ENCODE results near the gene FAM177B. TPM values are rescaled to one million over a fixed set of nuclear protein-coding genes. Genes with fewer than 3 reads are reported as not detected.

FAM177B gene
- total RNA-seq, 2 experiments from 2014 or later, result not detected

DNA sequence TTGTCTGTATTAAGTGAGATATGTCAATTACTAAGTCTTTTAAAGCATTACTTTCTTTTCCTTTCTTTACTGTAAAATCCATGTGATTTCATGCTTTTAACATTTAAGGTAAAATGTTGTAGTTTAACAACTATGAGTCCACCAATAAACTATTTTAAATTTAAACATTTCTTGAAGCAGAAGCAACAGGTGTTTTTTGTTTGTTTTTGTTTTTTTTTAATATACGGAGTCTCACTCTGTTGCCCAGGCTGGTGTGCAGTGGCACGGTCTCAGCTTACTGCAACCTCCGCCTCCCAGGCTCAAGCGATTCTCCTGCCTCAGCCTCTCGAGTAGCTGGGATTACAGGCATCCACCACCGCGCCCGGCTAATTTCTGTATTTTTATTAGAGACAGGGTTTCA is 40.3 kb upstream of the FAM177B start:
- no TSS peak for BruUV-seq (replicated peaks)

DNA sequence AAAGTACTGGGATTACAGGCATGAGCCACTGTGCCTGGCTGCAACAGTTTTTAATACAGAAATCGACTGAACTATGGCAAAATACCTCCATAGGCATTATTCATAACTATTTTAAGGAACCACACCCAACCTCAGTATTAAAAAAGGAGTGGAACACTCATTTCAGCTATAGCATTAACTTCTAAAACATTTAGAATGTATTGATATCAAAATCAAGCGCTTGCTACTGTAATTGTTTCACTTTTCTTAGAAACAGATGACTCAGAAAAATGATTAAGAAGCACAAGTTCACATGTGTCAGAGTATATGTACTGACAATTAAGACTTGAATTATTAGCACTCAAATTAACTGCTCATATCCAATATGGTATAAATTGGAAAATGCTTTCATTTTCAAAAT is 39.8 kb upstream of the FAM177B start:
- H3K4me1 ChIP-seq (ENCODE audit: insufficient read depth, low read length, poor library complexity, severe bottlenecking), result no peaks in the 10 kb centered on the region
- no peak overlapping the region for H3K4me2 ChIP-seq (ENCODE audit: low read length)
- no peak overlapping the region for H3K4me3 ChIP-seq (ENCODE audit: low read depth, low read length, poor library complexity, severe bottlenecking)
- BruUV-seq (replicated peaks), result no TSS peak
- H3K9me2 ChIP-seq (ENCODE audit: insufficient read depth, low read length), result no peaks in the 10 kb centered on the region
- no peaks in the 10 kb centered on the region; the same call in 1 of the 2 replicates for H3K79me2 ChIP-seq (ENCODE audit: insufficient read depth, low read depth, low read length)
- H3K36me3 ChIP-seq (ENCODE audit: insufficient read depth, low read length), result peaks cover 41% of the 10 kb centered on the region
- H2AFZ ChIP-seq (ENCODE audit: low read length), result no peak overlapping the region
- POLR2A ChIA-PET, result interaction anchor here (0.7 to 1.2 kb wide), 4 partner anchors 13 to 914 kb away, joined by 3 to 4 read pairs (median 4); partner anchors contain the start of genes AIDA and BROX
- TF ChIP-seq EZH2phosphoT487 (IDR thresholded peaks at IDR 0.05; ENCODE audit: borderline replicate concordance, low read depth, low read length), result no peak
- no peak for TF ChIP-seq CTCF (conservative IDR thresholded peaks at IDR 0.05; ENCODE audit: low read length)
- H4K20me1 ChIP-seq (ENCODE audit: insufficient read depth, low read length), result no peaks in the 10 kb centered on the region
- no peak for DNase-seq (ENCODE audit: low spot score)
- H3K9me3 ChIP-seq (ENCODE audit: low read length), result no peaks in the 10 kb centered on the region
- no peak overlapping the region for H3K27ac ChIP-seq (ENCODE audit: low read depth, low read length, poor library complexity, severe bottlenecking)
- intact Hi-C loops (cut with micrococcal nuclease; ENCODE audit: unreplicated experiment), result no loop called here
- CTCF ChIA-PET (ENCODE audit: unreplicated experiment), result no interaction called here

More for the DNA sequence above, 40.3 kb upstream of the FAM177B start:
- no peak overlapping the region for H2AFZ ChIP-seq (ENCODE audit: low read length)
- no peaks in the 10 kb centered on the region for H3K9me2 ChIP-seq (ENCODE audit: insufficient read depth, low read length)
- no peaks in the 10 kb centered on the region; the same call in 1 of the 2 replicates for H3K79me2 ChIP-seq (ENCODE audit: insufficient read depth, low read depth, low read length)
- DNase-seq (ENCODE audit: low spot score), result no peak
- POLR2A ChIA-PET, result interaction anchor here (0.6 to 1.2 kb wide), 4 partner anchors 13 to 913 kb away, joined by 3 to 4 read pairs (median 3); no protein-coding TSS in a partner anchor
- no peaks in the 10 kb centered on the region for H3K9me3 ChIP-seq (ENCODE audit: low read length)
- intact Hi-C loops (cut with micrococcal nuclease; ENCODE audit: unreplicated experiment), result no loop called here
- no peaks in the 10 kb centered on the region for H3K4me1 ChIP-seq (ENCODE audit: insufficient read depth, low read length, poor library complexity, severe bottlenecking)
- peaks cover 38% of the 10 kb centered on the region for H3K36me3 ChIP-seq (ENCODE audit: insufficient read depth, low read length)
- H3K27ac ChIP-seq (ENCODE audit: low read depth, low read length, poor library complexity, severe bottlenecking), result no peak overlapping the region
- no peak overlapping the region for H3K4me3 ChIP-seq (ENCODE audit: low read depth, low read length, poor library complexity, severe bottlenecking)
- H4K20me1 ChIP-seq (ENCODE audit: insufficient read depth, low read length), result no peaks in the 10 kb centered on the region
- no peak for TF ChIP-seq EZH2phosphoT487 (IDR thresholded peaks at IDR 0.05; ENCODE audit: borderline replicate concordance, low read depth, low read length)
- no peak for TF ChIP-seq CTCF (conservative IDR thresholded peaks at IDR 0.05; ENCODE audit: low read length)
- no peak overlapping the region for H3K4me2 ChIP-seq (ENCODE audit: low read length)
- CTCF ChIA-PET (ENCODE audit: unreplicated experiment), result no interaction called here

- no peak for DNase-seq (ENCODE audit: low spot score)
- Histone ChIP-seq H3K9me2 (ENCODE audit: insufficient read depth, low read length) (no peaks in the 10 kb centered on the region), H2AFZ (ENCODE audit: low read length) (no peak overlapping the region), H3K36me3 (ENCODE audit: insufficient read depth, low read length) (peaks cover 42% of the 10 kb centered on the region), H3K79me2 (ENCODE audit: insufficient read depth, low read depth, low read length) (no peaks in the 10 kb centered on the region; the same call in 1 of the 2 replicates), H3K4me2 (ENCODE audit: low read length) (no peak overlapping the region), H4K20me1 (ENCODE audit: insufficient read depth, low read length) (no peaks in the 10 kb centered on the region), H3K27ac (ENCODE audit: low read depth, low read length, poor library complexity, severe bottlenecking) (no peak overlapping the region), H3K9me3 (ENCODE audit: low read length) (no peaks in the 10 kb centered on the region), H3K4me1 (ENCODE audit: insufficient read depth, low read length, poor library complexity, severe bottlenecking) (no peaks in the 10 kb centered on the region), H3K4me3 (ENCODE audit: low read depth, low read length, poor library complexity, severe bottlenecking) (no peak overlapping the region)
- intact Hi-C loops (cut with micrococcal nuclease; ENCODE audit: unreplicated experiment), result no loop called here
- BruUV-seq (replicated peaks), result no TSS peak
- ChIA-PET POLR2A (interaction anchor here (0.7 to 1.2 kb wide), 5 partner anchors 12 to 140 kb away, joined by 3 to 4 read pairs (median 4); partner anchors contain the start of genes AIDA and BROX), CTCF (ENCODE audit: unreplicated experiment) (no interaction called here)
- TF ChIP-seq EZH2phosphoT487 (IDR thresholded peaks at IDR 0.05; ENCODE audit: borderline replicate concordance, low read depth, low read length), result no peak
- no peak for TF ChIP-seq CTCF (conservative IDR thresholded peaks at IDR 0.05; ENCODE audit: low read length)
These were observed 39.2 kb upstream of the FAM177B start for GRCh38 chr1:222697826-222698225.

Data from OCI-LY7 (cell line).